H1 (cell line): ENCODE results near the gene IL37. TPM values are rescaled to one million over a fixed set of nuclear protein-coding genes. Genes with fewer than 3 reads are reported as not detected.

Experiments
- CREB1 ChIP-seq: IDR thresholded peaks from 2 replicates; pipeline ENCODE4 v1.6.1; 2012; ENCODE audit warnings: inconsistent platforms
- KDM4A ChIP-seq: IDR thresholded peaks from one replicate; pipeline ENCODE4 v1.7.1; 2012; ENCODE audit warnings: low read depth, mild to moderate bottlenecking, moderate library complexity, low read length, inconsistent platforms; ENCODE audit not compliant: severe bottlenecking
- SAP30 ChIP-seq: fragments of 300-600 bp; sonication (generic); IDR thresholded peaks from 2 replicates; pipeline ENCODE4 v1.7.1; 2012; ENCODE audit warnings: low read length, moderate library complexity, mild to moderate bottlenecking, inconsistent platforms; ENCODE audit not compliant: insufficient read depth, insufficient replicate concordance
- TEAD4 ChIP-seq: IDR thresholded peaks from 2 replicates; pipeline ENCODE4 v1.6.1; 2012; ENCODE audit warnings: low read depth, low read length, inconsistent platforms, mixed read lengths
- ZNF274 ChIP-seq: IDR thresholded peaks from 2 replicates; pipeline ENCODE4 v1.7.0; 2012; ENCODE audit warnings: low read length, borderline replicate concordance; ENCODE audit errors: extremely low read depth
- polyA plus RNA-seq, 7 experiments: library from polyadenylated mRNA; depleted of rRNA in 3 of 7; stranded (reverse) in 5 of 7; unstranded in 2 of 7; fragments of >200 nt in 5 of 7; fragments of 200-250 nt in 2 of 7; gene quantifications; 1 replicate in 5 of 7; 2 replicates in 1 of 7; 4 replicates in 1 of 7; pipeline versions ENCODE4 v1.2.1 to v1.2.3, GENCODE V29; 2011 to 2013; ENCODE audit warnings: missing spikeins in 2 of 7, mixed read lengths in 2 of 7
- total RNA-seq: library from RNA; stranded (reverse); fragmentation: NEBNext Ultra II Directional; extraction: Animal tissue kit (Norgen Biotek cat#: 25700); gene quantifications from 2 replicates; pipeline ENCODE4 v1.2.1, GENCODE V29; 2021

The IL37 gene
- total and polyA plus RNA-seq, 2 of the 8 experiments (the other 6 are each of a cell fraction or from before 2014, with no cell fraction given), result 0.18 TPM; not detected in 1

- TF ChIP-seq ZNF274 (no peak), CREB1 (no peak), KDM4A (no peak), TEAD4 (no peak), SAP30 (no peak)
These were observed 34.0 kb downstream of the IL37 start (continued) for GRCh38 chr2:112944971-112945370.
